Adrenal gland (tissue), 12 donors: ENCODE measurements around the gene C2CD3. TPM values are rescaled to one million over a fixed set of nuclear protein-coding genes. Genes with fewer than 3 reads are reported as not detected.

Source experiments
- DNase-seq, 7 donors: peaks; one replicate each; pipeline ENCODE4 v3.0.0-alpha.2; 2019 to 2020
- H3K27ac ChIP-seq, 5 donors: fragments of 200-600 bp; sonication (generic) in 4 of 5; 1 replicate in 3 of 5; 2 replicates in 2 of 5; pipeline versions ENCODE4 v1.5.1 to v1.8.0; 2016 to 2020; ENCODE audit warnings: mild to moderate bottlenecking in 1 of 5
- H3K27me3 ChIP-seq: fragments of 200-600 bp; 2 replicates; pipeline ENCODE4 v1.8.0; 2021
- H3K36me3 ChIP-seq, 2 donors: fragments of 200-600 bp; replicated peaks in 1 of 2; 1 replicate in 1 of 2; 2 replicates in 1 of 2; pipeline versions ENCODE4 v1.5.1 to v1.8.0; 2018 to 2022
- H3K4me1 ChIP-seq, 2 donors: fragments of 200-600 bp; replicated peaks in 1 of 2; 1 replicate in 1 of 2; 2 replicates in 1 of 2; pipeline versions ENCODE4 v1.5.1 to v1.8.0; 2018 to 2021
- H3K4me3 ChIP-seq, 4 donors: fragments of 200-600 bp; sonication (generic) in 3 of 4; one replicate each; pipeline ENCODE4 v1.5.1; 2016 to 2018
- H3K9me3 ChIP-seq, 3 donors: fragments of 200-600 bp; sonication (generic) in 1 of 3; replicated peaks in 1 of 3; 1 replicate in 2 of 3; 2 replicates in 1 of 3; pipeline versions ENCODE4 v1.5.1 to v1.8.0; 2016 to 2021
- CTCF ChIP-seq, 6 experiments: fragments of 450-650 bp in 4 of 6; fragments of 200-600 bp in 2 of 6; sonication (generic) in 1 of 6; IDR thresholded peaks; 1 replicate in 5 of 6; 2 replicates in 1 of 6; pipeline versions ENCODE4 v1.5.1 to v1.8.0; 2016 to 2021; ENCODE audit warnings: antibody characterized with exemption in 6 of 6, mild to moderate bottlenecking in 2 of 6, moderate library complexity in 1 of 6
- POLR2A ChIP-seq, 2 donors: fragments of 450-650 bp; IDR thresholded peaks; one replicate each; pipeline ENCODE4 v1.6.1; 2017; ENCODE audit warnings: antibody characterized with exemption in 2 of 2, mild to moderate bottlenecking in 2 of 2, moderate library complexity in 1 of 2
- WGBS, 4 donors: extraction: QIAGEN DNeasy Blood & Tissue Kit in 2 of 4; methylation state at CpG; one replicate each; pipeline versions ENCODE4 v1.1.5 to v1.1.7; 2013 to 2017; 5-methylcytosine and 5-hydroxymethylcytosine counted together
- intact Hi-C, 2 donors: fragments of 100-400 bp; cut with DNase I; formaldehyde crosslinking; loops; one replicate each; pipeline versions ENCODE4 v1.14.1 to v1.15.0; 2022 to 2023
- polyA plus RNA-seq, 3 donors: library from polyadenylated mRNA; stranded (reverse); fragments of 200-250 nt in 2 of 3; fragments of 350-450 nt in 1 of 3; fragmentation: Illumina TruSeq in 1 of 3; extraction: RNeasy Lipid Tissue Mini Kit (QIAGEN cat#74804) in 1 of 3; gene quantifications; one replicate each; pipeline ENCODE4 v1.2.3, GENCODE V29; 2013 to 2014
- total RNA-seq, 9 donors: library from RNA; depleted of rRNA in 4 of 9; stranded (reverse); fragments of >200 nt in 4 of 9; fragments of 120-200 nt in 1 of 9; fragmentation: NEBNext Ultra II Directional in 1 of 9; extraction: Animal tissue kit (Norgen Biotek cat#: 25700) in 1 of 9; gene quantifications; one replicate each; pipeline versions ENCODE4 v1.1.0 to v1.2.4, GENCODE V29; 2013 to 2023
- donor health status: healthy with polysubstance abuse.
- donor health status: Bipolar disorder and iron deficiency.
- donor health status: DM: yes; HTN: yes; CAD: no.
- donor health status: DM: no; HTN: no; CAD: no.
- donor health status: DM: no; HTN: no; CAD: no.
- donor health status: DM: yes; HTN: yes; CAD: no.

The C2CD3 gene
- total and polyA plus RNA-seq, 12 donors: 14.5 to 42.8 (median 25.5) TPM

- 90 to 95% (median 92%) methylated on average over 13 of the region's 13 CpGs for WGBS, 4 donors
- H3K27me3 ChIP-seq: no peaks in the 10 kb centered on the region
- TF ChIP-seq CTCF (IDR thresholded peaks at IDR 0.05) (no peak), POLR2A (IDR thresholded peaks at IDR 0.05) (no peak)
- H3K4me1 ChIP-seq: no peaks in the 10 kb centered on the region
- no peak overlapping the region for H3K27ac ChIP-seq
- intact Hi-C loops: no loop called here
- DNase-seq: no peak
- H3K36me3 ChIP-seq: peaks cover 0 to 37% of the 10 kb centered on the region in 2 donors
- no peaks in the 10 kb centered on the region for H3K9me3 ChIP-seq
- H3K4me3 ChIP-seq: no peak overlapping the region
Measured at GRCh38 chr11:73974604-73975478, 196.0 kb downstream of the C2CD3 start.

GRCh38 chr11:73972620-73973449 lies 198.0 kb downstream of the C2CD3 start:
- intact Hi-C loops: no loop called here

GRCh38 chr11:73972187-73972586 lies 198.6 kb downstream of the C2CD3 start:
- Histone ChIP-seq H3K27me3 (no peaks in the 10 kb centered on the region), H3K4me3 (no peak overlapping the region), H3K4me1 (no peaks in the 10 kb centered on the region), H3K36me3 (peaks cover 0 to 22% of the 10 kb centered on the region in 2 donors), H3K27ac (no peak overlapping the region), H3K9me3 (no peaks in the 10 kb centered on the region)
- TF ChIP-seq CTCF (IDR thresholded peaks at IDR 0.05) (no peak), POLR2A (IDR thresholded peaks at IDR 0.05) (no peak)
- no peak for DNase-seq
- intact Hi-C loops: no loop called here
- 96 to 98% methylated on average over 1 of the region's 1 CpG; no CpG with 5 or more reads in 2 of the 4 donors for WGBS, 4 donors

More at GRCh38 chr11:73972620-73973449, 198.0 kb downstream of the C2CD3 start:
- no peaks in the 10 kb centered on the region for H3K27me3 ChIP-seq
- no peak overlapping the region for H3K4me3 ChIP-seq
- H3K36me3 ChIP-seq: peaks cover 0 to 28% of the 10 kb centered on the region in 2 donors
- no peak for DNase-seq
- H3K27ac ChIP-seq: no peak overlapping the region
- H3K4me1 ChIP-seq: no peaks in the 10 kb centered on the region
- 87 to 93% (median 92%) methylated on average over 9 to 11 of the region's 11 CpGs for WGBS, 4 donors
- H3K9me3 ChIP-seq: no peaks in the 10 kb centered on the region
- TF ChIP-seq CTCF (IDR thresholded peaks at IDR 0.05) (no peak), POLR2A (IDR thresholded peaks at IDR 0.05) (no peak)

GRCh38 chr11:73971175-73971719 lies 199.6 kb downstream of the C2CD3 start:
- peaks cover 0 to 13% of the 10 kb centered on the region in 2 donors for H3K36me3 ChIP-seq
- no peaks in the 10 kb centered on the region for H3K9me3 ChIP-seq
- no peaks in the 10 kb centered on the region for H3K4me1 ChIP-seq
- no peak for DNase-seq
- TF ChIP-seq POLR2A (IDR thresholded peaks at IDR 0.05): no peak
- no peak for TF ChIP-seq CTCF (IDR thresholded peaks at IDR 0.05)
- WGBS, 4 donors: 86 to 98% (median 92%) methylated on average over 6 of the region's 6 CpGs
- intact Hi-C loops: no loop called here
- H3K27ac ChIP-seq: no peak overlapping the region
- no peak overlapping the region for H3K4me3 ChIP-seq
- no peaks in the 10 kb centered on the region for H3K27me3 ChIP-seq
